OCI-LY7 (cell line): ENCODE data around the gene PROB1. TPM values are rescaled to one million over a fixed set of nuclear protein-coding genes. Genes with fewer than 3 reads are reported as not detected.
A peak's percentile ranks its signal among the peaks of the same experiment; 100 is the strongest.

Experiments used
- BruUV-seq: library from RNA; stranded (reverse); fragments of 400-500 nt; replicated peaks from 2 replicates; lab custom pipeline; 2021; lab: Mats Ljungman, UMichigan
- CTCF ChIA-PET: fragments of 300-600 bp; sonication (Branson Sonifier 250); formaldehyde crosslinking; loops from one replicate; lab custom pipeline; 2022; ENCODE audit warnings: antibody characterized with exemption; ENCODE audit not compliant: unreplicated experiment; lab: Charles Lee
- POLR2A ChIA-PET: fragments of 300-600 bp; sonication (Branson Sonifier 250); formaldehyde crosslinking; loops from one replicate; lab custom pipeline; 2022; ENCODE audit warnings: antibody characterized with exemption; lab: Charles Lee
- DNase-seq: peaks from one replicate; pipeline ENCODE4 v3.0.0-alpha.2; 2015; ENCODE audit warnings: low spot score
- H2AFZ ChIP-seq: fragments of 200-600 bp; sonication (generic), shearing (Covaris generic); 2 replicates; pipeline ENCODE4 v1.6.1; 2014; ENCODE audit warnings: mild to moderate bottlenecking, antibody characterized with exemption, low read length, moderate library complexity
- H3K27ac ChIP-seq: fragments of 200-600 bp; sonication (generic); 2 replicates; pipeline ENCODE4 v1.5.1; 2014; ENCODE audit warnings: mixed run types, low read depth, mild to moderate bottlenecking, moderate library complexity, low read length, inconsistent platforms; ENCODE audit not compliant: poor library complexity, severe bottlenecking
- H3K36me3 ChIP-seq: fragments of 200-600 bp; sonication (generic); 2 replicates; pipeline ENCODE4 v1.6.1; 2014; ENCODE audit warnings: mild to moderate bottlenecking, antibody characterized with exemption, low read length, moderate library complexity, mixed read lengths; ENCODE audit not compliant: insufficient read depth
- H3K4me1 ChIP-seq: fragments of 200-600 bp; sonication (generic); 2 replicates; pipeline ENCODE4 v1.5.1; 2014; ENCODE audit warnings: mild to moderate bottlenecking, low read length; ENCODE audit not compliant: insufficient read depth, poor library complexity, severe bottlenecking
- H3K4me2 ChIP-seq: fragments of 200-600 bp; sonication (generic); 2 replicates; pipeline ENCODE4 v1.6.1; 2014; ENCODE audit warnings: mild to moderate bottlenecking, low read length
- H3K4me3 ChIP-seq: fragments of 200-600 bp; sonication (generic); 2 replicates; pipeline ENCODE4 v1.5.1; 2014; ENCODE audit warnings: mild to moderate bottlenecking, low read depth, low read length; ENCODE audit not compliant: poor library complexity, severe bottlenecking
- H3K79me2 ChIP-seq: fragments of 200-600 bp; sonication (generic); 2 replicates; pipeline ENCODE4 v1.6.1; 2016; ENCODE audit warnings: low read depth, mild to moderate bottlenecking, low read length, moderate library complexity, mixed read lengths; ENCODE audit not compliant: insufficient read depth
- H3K9me2 ChIP-seq: fragments of 200-600 bp; sonication (generic); 2 replicates; pipeline ENCODE4 v1.6.1; 2016; ENCODE audit warnings: mild to moderate bottlenecking, low read length, mixed read lengths; ENCODE audit not compliant: insufficient read depth
- H3K9me3 ChIP-seq: fragments of 200-600 bp; sonication (generic); 2 replicates; pipeline ENCODE4 v1.6.1; 2014; ENCODE audit warnings: mild to moderate bottlenecking, mixed run types, low read length, mixed read lengths
- H4K20me1 ChIP-seq: fragments of 200-600 bp; sonication (generic); 2 replicates; pipeline ENCODE4 v1.6.1; 2014; ENCODE audit warnings: mild to moderate bottlenecking, antibody characterized with exemption, low read length, moderate library complexity, mixed read lengths; ENCODE audit not compliant: insufficient read depth
- EZH2phosphoT487 ChIP-seq: fragments of 200-600 bp; sonication (generic); IDR thresholded peaks from 2 replicates; pipeline ENCODE4 v1.6.1; 2018; ENCODE audit warnings: low read depth, borderline replicate concordance, mild to moderate bottlenecking, mixed run types, antibody characterized with exemption, low read length, moderate library complexity, mixed read lengths
- intact Hi-C: fragments of 100-400 bp; cut with micrococcal nuclease; formaldehyde crosslinking; loops from one replicate; pipeline ENCODE4 v1.10.0; 2022; ENCODE audit not compliant: unreplicated experiment
- total RNA-seq, 2 experiments: library from RNA; depleted of rRNA in 1 of 2; stranded (reverse); fragments of >200 nt in 1 of 2; shearing (Covaris generic) in 1 of 2; gene quantifications; 2 replicates each; pipeline ENCODE4 v1.2.3, GENCODE V29; 2014 to 2022
- TF ChIP-seq, protein P1 (sequence below): fragments of 200-600 bp; sonication (generic); conservative IDR thresholded peaks from 2 replicates; pipeline ENCODE4 v1.5.1; 2014; ENCODE audit warnings: mild to moderate bottlenecking, antibody characterized with exemption, low read length, moderate library complexity, mixed read lengths

The PROB1 gene
- total RNA-seq, 2 experiments from 2014 or later, result 4.6 to 5.9 TPM

DNA sequence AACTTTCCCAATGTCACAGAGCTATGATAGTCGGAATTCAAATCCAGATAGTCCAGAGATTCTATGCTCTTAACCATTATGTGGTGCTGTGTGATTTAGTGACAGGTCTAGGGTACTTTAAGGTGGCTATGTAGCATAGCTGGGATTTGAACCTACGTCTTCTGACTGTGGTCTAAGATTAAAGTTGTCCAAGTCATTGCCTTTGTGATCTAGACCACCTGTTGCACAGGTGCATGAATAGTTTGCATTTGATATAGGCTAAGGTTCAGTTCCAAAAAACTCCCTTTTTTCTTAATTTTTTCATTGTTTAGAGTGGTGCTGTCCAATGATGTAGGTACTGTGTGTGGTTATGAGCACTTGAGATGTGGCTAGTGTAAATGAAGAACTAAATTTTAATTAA is 50.7 kb downstream of the PROB1 start:
- TF ChIP-seq EZH2phosphoT487, result no peak
- TF ChIP-seq, protein P1, sequence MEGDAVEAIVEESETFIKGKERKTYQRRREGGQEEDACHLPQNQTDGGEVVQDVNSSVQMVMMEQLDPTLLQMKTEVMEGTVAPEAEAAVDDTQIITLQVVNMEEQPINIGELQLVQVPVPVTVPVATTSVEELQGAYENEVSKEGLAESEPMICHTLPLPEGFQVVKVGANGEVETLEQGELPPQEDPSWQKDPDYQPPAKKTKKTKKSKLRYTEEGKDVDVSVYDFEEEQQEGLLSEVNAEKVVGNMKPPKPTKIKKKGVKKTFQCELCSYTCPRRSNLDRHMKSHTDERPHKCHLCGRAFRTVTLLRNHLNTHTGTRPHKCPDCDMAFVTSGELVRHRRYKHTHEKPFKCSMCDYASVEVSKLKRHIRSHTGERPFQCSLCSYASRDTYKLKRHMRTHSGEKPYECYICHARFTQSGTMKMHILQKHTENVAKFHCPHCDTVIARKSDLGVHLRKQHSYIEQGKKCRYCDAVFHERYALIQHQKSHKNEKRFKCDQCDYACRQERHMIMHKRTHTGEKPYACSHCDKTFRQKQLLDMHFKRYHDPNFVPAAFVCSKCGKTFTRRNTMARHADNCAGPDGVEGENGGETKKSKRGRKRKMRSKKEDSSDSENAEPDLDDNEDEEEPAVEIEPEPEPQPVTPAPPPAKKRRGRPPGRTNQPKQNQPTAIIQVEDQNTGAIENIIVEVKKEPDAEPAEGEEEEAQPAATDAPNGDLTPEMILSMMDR, result no peak
- DNase-seq, result no peak
- Histone ChIP-seq H3K27ac (no peak overlapping the region), H2AFZ (no peak overlapping the region), H3K4me1 (peaks cover 30% of the 10 kb centered on the region), H4K20me1 (peaks cover 18% of the 10 kb centered on the region; the same call in 1 of the 2 replicates), H3K4me2 (peak overlapping the region; percentile 97), H3K79me2 (peaks cover 67% of the 10 kb centered on the region), H3K9me2 (no peaks in the 10 kb centered on the region), H3K36me3 (peaks cover 44% of the 10 kb centered on the region), H3K4me3 (peak overlapping the region; percentile 88), H3K9me3 (no peaks in the 10 kb centered on the region)
- ChIA-PET CTCF (interaction anchor here (0.5 kb wide), 1 partner anchor 50 kb away, joined by 3 read pairs; the partner anchor contains the start of gene MATR3), POLR2A (interaction anchor here (1.2 kb wide), 1 partner anchor 48 kb away, joined by 5 read pairs; no protein-coding TSS in a partner anchor)
- BruUV-seq, result no TSS peak
- intact Hi-C loops, result loop anchor here (5.0 kb wide), 1 partner anchor 72 kb away; no protein-coding TSS in a partner anchor

DNA sequence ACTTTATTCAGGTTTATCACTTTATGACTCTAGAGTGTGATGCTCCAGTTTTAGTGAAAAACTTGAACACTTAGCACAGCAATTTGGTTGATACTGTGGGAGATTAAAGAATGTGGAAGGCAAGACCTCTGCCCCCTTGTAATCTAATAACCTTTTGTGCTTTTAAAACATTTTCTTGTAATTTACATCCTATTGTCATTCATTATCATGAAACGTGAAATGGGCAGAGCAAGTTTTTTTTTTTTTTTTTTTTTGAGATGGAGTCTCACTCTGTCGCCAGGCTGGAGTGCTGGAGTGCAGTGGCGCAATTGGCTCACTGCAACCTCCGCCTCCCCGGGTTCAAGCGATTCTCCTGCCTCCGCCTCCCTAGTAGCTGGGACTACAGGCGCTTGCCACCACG is 51.4 kb downstream of the PROB1 start:
- Histone ChIP-seq H3K9me2 (no peaks in the 10 kb centered on the region), H3K79me2 (peaks cover 60% of the 10 kb centered on the region), H3K9me3 (no peaks in the 10 kb centered on the region), H3K36me3 (peaks cover 37% of the 10 kb centered on the region), H3K4me3 (peak overlapping the region; percentile 88), H3K4me1 (peaks cover 30% of the 10 kb centered on the region), H2AFZ (no peak overlapping the region), H3K27ac (peak overlapping the region; percentile 92), H4K20me1 (peaks cover 18% of the 10 kb centered on the region; the same call in 1 of the 2 replicates), H3K4me2 (peak overlapping the region; percentile 97)
- intact Hi-C loops, result loop anchor here (5.0 kb wide), 1 partner anchor 71 kb away; no protein-coding TSS in a partner anchor
- CTCF ChIA-PET, result no interaction called here
- no peak for TF ChIP-seq EZH2phosphoT487
- TF ChIP-seq, protein P1, result no peak
- POLR2A ChIA-PET, result interaction anchor here (1.2 kb wide), 1 partner anchor 48 kb away, joined by 5 read pairs; no protein-coding TSS in a partner anchor
- no TSS peak for BruUV-seq
- no peak for DNase-seq

DNA sequence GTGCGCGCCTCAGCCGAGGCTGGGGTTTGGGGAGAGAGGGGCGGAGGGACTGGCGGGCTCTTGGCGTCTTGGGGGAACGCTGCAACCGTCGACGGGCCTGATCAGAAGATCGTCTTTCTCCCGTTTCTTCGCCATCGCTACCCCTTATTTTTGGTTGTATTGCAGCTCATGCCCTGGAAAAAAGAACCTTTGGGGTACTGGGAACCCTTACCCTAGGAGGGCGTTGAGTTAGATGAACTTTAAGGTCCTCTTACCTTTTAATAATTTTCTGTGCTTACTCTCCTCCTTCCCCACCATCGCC is 52.5 kb downstream of the PROB1 start:
- TF ChIP-seq EZH2phosphoT487, result no peak
- TF ChIP-seq, protein P1, result no peak
- peak overlapping the region; percentile 92 for H3K27ac ChIP-seq
- H3K79me2 ChIP-seq, result peaks cover 51% of the 10 kb centered on the region
- H2AFZ ChIP-seq, result peak overlapping the region; percentile 86; the same call in 1 of the 2 replicates
- peaks cover 30% of the 10 kb centered on the region for H3K4me1 ChIP-seq
- CTCF ChIA-PET, result interaction anchor here (0.8 kb wide), 1 partner anchor 49 kb away, joined by 3 read pairs; no protein-coding TSS in a partner anchor
- no TSS peak for BruUV-seq
- H3K36me3 ChIP-seq, result peaks cover 29% of the 10 kb centered on the region
- H4K20me1 ChIP-seq, result peaks cover 18% of the 10 kb centered on the region; the same call in 1 of the 2 replicates
- intact Hi-C loops, result loop anchor here (1.0 to 5.0 kb wide), 2 partner anchors 47 to 70 kb away; partner anchors contain the start of gene MZB1
- H3K4me3 ChIP-seq, result peak overlapping the region; percentile 88
- POLR2A ChIA-PET, result interaction anchor here (0.6 to 1.8 kb wide), 17 partner anchors 10 to 335 kb away, joined by 3 to 8 read pairs (median 4); partner anchors contain the start of genes MATR3 and MZB1
- no peaks in the 10 kb centered on the region for H3K9me3 ChIP-seq
- peak overlapping the region; percentile 97 for H3K4me2 ChIP-seq
- H3K9me2 ChIP-seq, result no peaks in the 10 kb centered on the region
- DNase-seq, result no peak
